HepG2 (cell line): ENCODE data around the gene MYH3. TPM values are rescaled to one million over a fixed set of nuclear protein-coding genes. Genes with fewer than 3 reads are reported as not detected.

Source experiments
- ATAC-seq: fragments of 200-7000 bp; cut with Tn5 transposase; 3 replicates; pipeline ENCODE4 v1.9.1; 2020; ENCODE audit warnings: mild to moderate bottlenecking, moderate library complexity
- BruUV-seq: library from RNA; stranded (reverse); fragments of 400-500 nt; replicated peaks from 2 replicates; lab custom pipeline; 2021; lab: Mats Ljungman, UMichigan
- CTCF ChIA-PET: fragments of 300-600 bp; formaldehyde crosslinking; extraction: SDS; loops from one replicate; lab custom pipeline; 2021; ENCODE audit warnings: low total read pairs, inconsistent platforms, low intra/inter-chr PET ratio; lab: Yijun Ruan, JAX
- POLR2A ChIA-PET: fragments of 350-600 bp; sonication (Branson Sonifier 250); formaldehyde crosslinking; loops from one replicate; lab custom pipeline; 2020; ENCODE audit warnings: antibody characterized with exemption, inconsistent platforms; lab: Yijun Ruan, JAX
- DNase-seq: peaks from one replicate; pipeline ENCODE4 v3.0.0-alpha.2; 2015; ENCODE audit warnings: low spot score
- FAIRE-seq: peaks from 3 replicates; lab custom pipeline; 2011; peaks lifted over from hg19 to GRCh38; lab: Jason Lieb, UNC
- H2AFZ ChIP-seq: one replicate; pipeline ENCODE4 v1.6.1; 2011; ENCODE audit warnings: low read length, inconsistent platforms
- H3K27ac ChIP-seq: fragments of 300-600 bp; 3 replicates; pipeline ENCODE4 v1.8.0; 2011; ENCODE audit warnings: mixed run types, mild to moderate bottlenecking, mixed read lengths, low read length, inconsistent platforms; ENCODE audit not compliant: insufficient read depth; ENCODE audit errors: extremely low read length
- H3K27me3 ChIP-seq, 2 experiments: fragments of 200-600 bp in 1 of 2; 2 replicates in 1 of 2; 3 replicates in 1 of 2; pipeline versions ENCODE4 v1.6.0 to v1.8.0; 2011; ENCODE audit warnings: low read length in 2 of 2, mild to moderate bottlenecking in 2 of 2, moderate library complexity in 2 of 2, inconsistent platforms in 1 of 2; ENCODE audit not compliant: insufficient read depth in 2 of 2, control insufficient read depth in 1 of 2
- H3K36me3 ChIP-seq, 2 experiments: fragments of 200-600 bp in 1 of 2; replicated peaks in 1 of 2; 2 replicates in 1 of 2; 3 replicates in 1 of 2; pipeline versions ENCODE4 v1.5.1 to v1.8.0; 2011; ENCODE audit warnings: low read length in 2 of 2, inconsistent platforms in 1 of 2; ENCODE audit not compliant: insufficient read depth in 2 of 2, control insufficient read depth in 1 of 2
- H3K4me1 ChIP-seq: 2 replicates; pipeline ENCODE4 v1.5.1; 2012; ENCODE audit warnings: low read length, inconsistent platforms; ENCODE audit not compliant: insufficient read depth
- H3K4me2 ChIP-seq: 2 replicates; pipeline ENCODE4 v1.6.0; 2011; ENCODE audit warnings: low read depth, low read length, inconsistent platforms
- H3K4me3 ChIP-seq, 3 experiments: fragments of 200-600 bp in 1 of 3; sonication (generic), shearing (Covaris generic) in 1 of 3; replicated peaks in 1 of 3; 2 replicates each; pipeline ENCODE4 v1.5.1; 2011 to 2016; ENCODE audit warnings: low read length in 3 of 3, inconsistent platforms in 2 of 3, low read depth in 2 of 3, mild to moderate bottlenecking in 2 of 3, control low read depth in 1 of 3, mixed read lengths in 1 of 3; ENCODE audit not compliant: insufficient read depth in 1 of 3
- H3K79me2 ChIP-seq: one replicate; pipeline ENCODE4 v1.6.1; 2011; ENCODE audit warnings: low read length, inconsistent platforms; ENCODE audit not compliant: insufficient read depth
- H3K9ac ChIP-seq: 2 replicates; pipeline ENCODE4 v1.6.0; 2011; ENCODE audit warnings: mild to moderate bottlenecking, low read depth, low read length, inconsistent platforms; ENCODE audit not compliant: insufficient read depth
- H3K9me3 ChIP-seq: 2 replicates; pipeline ENCODE4 v1.5.1; 2012; ENCODE audit warnings: mild to moderate bottlenecking, low read length
- H4K20me1 ChIP-seq: 2 replicates; pipeline ENCODE4 v1.6.0; 2011; ENCODE audit warnings: inconsistent platforms, mild to moderate bottlenecking, low read length, moderate library complexity; ENCODE audit not compliant: insufficient read depth
- AFF4 ChIP-seq: sonication (generic); formaldehyde crosslinking; IDR thresholded peaks from 2 replicates; pipeline ENCODE4 v1.4.0; 2020; ENCODE audit warnings: missing genetic modification reagents
- ARHGAP35 ChIP-seq: sonication (generic); formaldehyde crosslinking; IDR thresholded peaks from 2 replicates; pipeline ENCODE4 v1.9.0; 2022; ENCODE audit warnings: mild to moderate bottlenecking, inconsistent platforms, moderate library complexity, missing genetic modification reagents, borderline replicate concordance
- BORCS8-MEF2B ChIP-seq: sonication (generic); formaldehyde crosslinking; IDR thresholded peaks from 2 replicates; pipeline ENCODE4 v1.8.0; 2022; ENCODE audit warnings: mild to moderate bottlenecking, missing genetic modification reagents
- CREM ChIP-seq, 2 experiments: sonication (generic) in 1 of 2; formaldehyde crosslinking in 1 of 2; IDR thresholded peaks; 2 replicates each; pipeline versions ENCODE4 v1.4.0 to v1.6.1; 2016 to 2020; ENCODE audit warnings: antibody characterized with exemption in 1 of 2, mild to moderate bottlenecking in 1 of 2, missing genetic modification reagents in 1 of 2
- DMAP1 ChIP-seq: IDR thresholded peaks from 2 replicates; pipeline ENCODE4 v1.6.1; 2016
- FIP1L1 ChIP-seq: fragments of 200-400 bp; formaldehyde crosslinking; IDR thresholded peaks from 2 replicates; pipeline ENCODE4 v1.6.1; 2018; ENCODE audit warnings: low read depth, mild to moderate bottlenecking, low read length, moderate library complexity, borderline replicate concordance; ENCODE audit not compliant: insufficient read depth
- HDAC2 ChIP-seq: sonication (generic); formaldehyde crosslinking; IDR thresholded peaks from 2 replicates; pipeline ENCODE4 v1.4.0; 2020; ENCODE audit warnings: missing genetic modification reagents
- HOMEZ ChIP-seq: IDR thresholded peaks from 2 replicates; pipeline ENCODE4 v1.6.1; 2016; ENCODE audit warnings: low read depth
- JDP2 ChIP-seq: sonication (generic); formaldehyde crosslinking; IDR thresholded peaks from 2 replicates; pipeline ENCODE4 v1.8.1; 2022; ENCODE audit warnings: missing genetic modification reagents, borderline replicate concordance
- KLF6 ChIP-seq: IDR thresholded peaks from 2 replicates; pipeline ENCODE4 v1.8.0; 2016; ENCODE audit warnings: missing biosample characterization, missing genetic modification reagents
- MIXL1 ChIP-seq: IDR thresholded peaks from 2 replicates; pipeline ENCODE4 v1.6.1; 2016
- NR3C1 ChIP-seq: sonication (generic); formaldehyde crosslinking; IDR thresholded peaks from 2 replicates; pipeline ENCODE4 v1.4.0; 2020; ENCODE audit warnings: missing genetic modification reagents
- SETDB1 ChIP-seq: sonication (generic); formaldehyde crosslinking; IDR thresholded peaks from 2 replicates; pipeline ENCODE4 v1.5.1; 2020; ENCODE audit warnings: missing genetic modification reagents, mild to moderate bottlenecking, borderline replicate concordance
- SMAD3 ChIP-seq: sonication (generic); formaldehyde crosslinking; IDR thresholded peaks from 2 replicates; pipeline ENCODE4 v1.4.0; 2020; ENCODE audit warnings: missing genetic modification reagents
- STAG1 ChIP-seq: sonication (generic); formaldehyde crosslinking; IDR thresholded peaks from 2 replicates; pipeline ENCODE4 v1.4.0; 2020; ENCODE audit warnings: missing genetic modification reagents
- ZNF569 ChIP-seq: sonication (generic); formaldehyde crosslinking; IDR thresholded peaks from 2 replicates; pipeline ENCODE4 v1.5.0; 2020; ENCODE audit warnings: mild to moderate bottlenecking, missing genetic modification reagents, moderate library complexity, borderline replicate concordance
- ZNF790 ChIP-seq: sonication (generic); formaldehyde crosslinking; IDR thresholded peaks from 2 replicates; pipeline ENCODE4 v1.8.0; 2022; ENCODE audit warnings: missing genetic modification reagents, mild to moderate bottlenecking, borderline replicate concordance
- ZNF879 ChIP-seq: sonication (generic); formaldehyde crosslinking; IDR thresholded peaks from 2 replicates; pipeline ENCODE4 v1.8.1; 2023; ENCODE audit warnings: missing genetic modification reagents
- WGBS: methylation state at CpG from one replicate; pipeline ENCODE4 v1.1.6; 2017; ENCODE audit warnings: low lambda C conversion rate; 5-methylcytosine and 5-hydroxymethylcytosine counted together
- in situ Hi-C: cut with HindIII; loops from 2 replicates; pipeline ENCODE4 v1.10.0; 2017; ENCODE audit warnings: low pct_unique_long_range_greater_than_20kb; ENCODE audit not compliant: extremely low pct_ligation_motif_present
- intact Hi-C: fragments of 100-400 bp; cut with micrococcal nuclease; formaldehyde crosslinking; loops from one replicate; pipeline ENCODE4 v1.10.0; 2022; ENCODE audit not compliant: unreplicated experiment
- polyA plus RNA-seq, 8 experiments: library from polyadenylated mRNA; depleted of rRNA in 3 of 8; stranded (reverse) in 7 of 8; unstranded in 1 of 8; fragments of >200 nt; fragmentation: Illumina TruSeq in 4 of 8; extraction: Trizol in 4 of 8; gene quantifications; 2 replicates each; pipeline versions ENCODE4 v1.2.1 to v1.2.3, GENCODE V29; 2011 to 2016; ENCODE audit warnings: low read depth in 4 of 8, missing spikeins in 1 of 8, mixed read lengths in 1 of 8; ENCODE audit not compliant: insufficient read depth in 1 of 8
- total RNA-seq, 5 experiments: library from RNA; depleted of rRNA; stranded (reverse); fragments of >200 nt; fragmentation: Illumina TruSeq; extraction: Trizol; gene quantifications; 2 replicates each; pipeline ENCODE4 v1.2.3, GENCODE V29; 2016; ENCODE audit warnings: low read depth in 1 of 5
- TF ChIP-seq, protein P1 (sequence below): sonication (generic); formaldehyde crosslinking; IDR thresholded peaks from 2 replicates; pipeline ENCODE4 v1.4.0; 2020; ENCODE audit warnings: missing genetic modification reagents, borderline replicate concordance

MYH3 gene
- total and polyA plus RNA-seq, 2 of the 13 experiments (the other 11 are each of a cell fraction or from before 2014, with no cell fraction given): 2.5 to 4.5 TPM

GRCh38 chr17:10606110-10606509 lies 51.0 kb downstream of the MYH3 start (continued):
- TF ChIP-seq HOMEZ (CRISPR knock-in tag): no peak
- TF ChIP-seq, protein P1, sequence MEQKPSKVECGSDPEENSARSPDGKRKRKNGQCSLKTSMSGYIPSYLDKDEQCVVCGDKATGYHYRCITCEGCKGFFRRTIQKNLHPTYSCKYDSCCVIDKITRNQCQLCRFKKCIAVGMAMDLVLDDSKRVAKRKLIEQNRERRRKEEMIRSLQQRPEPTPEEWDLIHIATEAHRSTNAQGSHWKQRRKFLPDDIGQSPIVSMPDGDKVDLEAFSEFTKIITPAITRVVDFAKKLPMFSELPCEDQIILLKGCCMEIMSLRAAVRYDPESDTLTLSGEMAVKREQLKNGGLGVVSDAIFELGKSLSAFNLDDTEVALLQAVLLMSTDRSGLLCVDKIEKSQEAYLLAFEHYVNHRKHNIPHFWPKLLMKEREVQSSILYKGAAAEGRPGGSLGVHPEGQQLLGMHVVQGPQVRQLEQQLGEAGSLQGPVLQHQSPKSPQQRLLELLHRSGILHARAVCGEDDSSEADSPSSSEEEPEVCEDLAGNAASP (CRISPR knock-in tag): no peak
- TF ChIP-seq SMAD3 (CRISPR knock-in tag): no peak
- TF ChIP-seq KLF6: no peak

DNA sequence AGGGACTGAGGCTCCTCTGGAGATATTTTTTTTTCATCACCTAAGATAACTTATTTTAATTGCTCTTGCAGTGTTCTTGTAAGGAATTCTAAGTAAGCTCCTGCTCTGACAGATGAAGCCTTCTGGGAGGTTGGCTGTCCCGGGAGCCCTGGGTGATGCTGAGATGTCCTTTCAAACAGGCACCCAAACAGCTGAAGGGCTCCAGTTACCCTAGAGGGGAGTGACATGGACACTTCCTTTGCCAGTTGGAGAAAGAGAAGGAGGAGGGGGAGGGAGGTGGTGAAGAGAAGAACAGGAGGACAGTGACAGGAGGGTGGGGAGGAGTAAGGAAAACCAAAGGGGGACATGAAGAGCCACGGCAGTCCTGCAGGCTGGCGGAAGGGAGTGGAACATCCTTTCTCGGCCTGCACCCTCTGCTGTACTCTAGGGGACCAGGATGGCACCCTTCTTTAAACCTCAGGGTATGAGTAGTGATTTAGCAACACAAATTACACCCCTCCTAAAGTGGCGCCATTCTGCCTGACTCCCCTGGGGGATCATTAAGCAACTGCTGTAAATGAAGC lies 51.8 kb downstream of the MYH3 start:
- peaks cover 0 to 13% of the 10 kb centered on the region in 2 experiments; a peak in 1 of 5 replicates for H3K27me3 ChIP-seq
- BruUV-seq: no TSS peak
- intact Hi-C loops (no loop called here), in situ Hi-C loops (no loop called here)
- POLR2A ChIA-PET: no interaction called here
- no peak overlapping the region for H2AFZ ChIP-seq
- DNase-seq (no peak), ATAC-seq (no peak), FAIRE-seq (no peak)
- H3K4me2 ChIP-seq: no peak overlapping the region
- 27% methylated on average over 5 of the region's 5 CpGs for WGBS
- H3K4me1 ChIP-seq: no peaks in the 10 kb centered on the region
- no peak overlapping the region for H3K9ac ChIP-seq
- no peaks in the 10 kb centered on the region for H3K79me2 ChIP-seq
- H3K4me3 ChIP-seq: no peak overlapping the region
- CTCF ChIA-PET: no interaction called here
- no peaks in the 10 kb centered on the region for H3K36me3 ChIP-seq
- H4K20me1 ChIP-seq: no peaks in the 10 kb centered on the region
- H3K9me3 ChIP-seq: no peaks in the 10 kb centered on the region
- no peak overlapping the region for H3K27ac ChIP-seq
- TF ChIP-seq JDP2 (CRISPR knock-in tag): no peak
- no peak for TF ChIP-seq CREM (IDR thresholded peaks at IDR 0.05)
- no peak for TF ChIP-seq CREM (CRISPR knock-in tag; IDR thresholded peaks at IDR 0.05)
- TF ChIP-seq ZNF879: no peak
- no peak for TF ChIP-seq FIP1L1
- TF ChIP-seq HDAC2: no peak
- TF ChIP-seq SETDB1: no peak
- no peak for TF ChIP-seq NR3C1 (CRISPR knock-in tag)
- TF ChIP-seq ZNF790 (CRISPR knock-in tag): no peak
- TF ChIP-seq AFF4 (CRISPR knock-in tag): no peak
- no peak for TF ChIP-seq ZNF569 (CRISPR knock-in tag)
- TF ChIP-seq DMAP1 (CRISPR knock-in tag): no peak
- TF ChIP-seq ARHGAP35: no peak
- TF ChIP-seq BORCS8-MEF2B: no peak
- TF ChIP-seq MIXL1 (CRISPR knock-in tag): no peak
- no peak for TF ChIP-seq STAG1 (CRISPR knock-in tag)
